GM23338 (cell line): ENCODE data around the gene SUSD3. TPM values are rescaled to one million over a fixed set of nuclear protein-coding genes. Genes with fewer than 3 reads are reported as not detected.
A peak's percentile ranks its signal among the peaks of the same experiment; 100 is the strongest.

Experiments
- ATAC-seq: fragments of 200-7000 bp; cut with Tn5 transposase; 3 replicates; pipeline ENCODE4 v1.9.1; 2020
- DNase-seq: peaks from one replicate; pipeline ENCODE4 v3.0.0-alpha.2; 2015; ENCODE audit warnings: low spot score
- H2AFZ ChIP-seq: fragments of 200-600 bp; sonication (generic); 2 replicates; pipeline ENCODE4 v1.8.0; 2016; ENCODE audit warnings: antibody characterized with exemption, mild to moderate bottlenecking, moderate library complexity
- H3F3A ChIP-seq: fragments of 200-600 bp; sonication (generic); replicated peaks from 2 replicates; pipeline ENCODE4 v1.8.0; 2017; ENCODE audit warnings: antibody characterized with exemption, mixed run types, low read depth
- H3K27ac ChIP-seq: fragments of 200-600 bp; sonication (generic); 2 replicates; pipeline ENCODE4 v1.6.1; 2016; ENCODE audit warnings: low read depth
- H3K27me3 ChIP-seq: fragments of 200-600 bp; sonication (generic); 2 replicates; pipeline ENCODE4 v1.8.0; 2016; ENCODE audit warnings: mild to moderate bottlenecking, mixed run types, moderate library complexity; ENCODE audit not compliant: insufficient read depth
- H3K36me3 ChIP-seq: fragments of 200-600 bp; sonication (generic); 2 replicates; pipeline ENCODE4 v1.8.0; 2016; ENCODE audit warnings: mild to moderate bottlenecking; ENCODE audit not compliant: insufficient read depth
- H3K4me1 ChIP-seq: fragments of 200-600 bp; sonication (generic); 2 replicates; pipeline ENCODE4 v1.8.0; 2016; ENCODE audit warnings: mild to moderate bottlenecking, moderate library complexity; ENCODE audit not compliant: insufficient read depth
- H3K4me2 ChIP-seq: fragments of 200-600 bp; sonication (generic); 2 replicates; pipeline ENCODE4 v1.7.1; 2017; ENCODE audit warnings: mixed run types
- H3K4me3 ChIP-seq: fragments of 200-600 bp; sonication (generic); 2 replicates; pipeline ENCODE4 v1.6.1; 2016; ENCODE audit warnings: mixed run types
- H3K79me2 ChIP-seq: fragments of 200-600 bp; sonication (generic); replicated peaks from 2 replicates; pipeline ENCODE4 v1.8.0; 2017; ENCODE audit warnings: mild to moderate bottlenecking; ENCODE audit not compliant: insufficient read depth
- H3K9me2 ChIP-seq: fragments of 200-600 bp; sonication (generic); 2 replicates; pipeline ENCODE4 v1.8.0; 2017; ENCODE audit not compliant: insufficient read depth
- H4K20me1 ChIP-seq: fragments of 200-600 bp; sonication (generic); replicated peaks from 2 replicates; pipeline ENCODE4 v1.8.0; 2017; ENCODE audit warnings: mild to moderate bottlenecking; ENCODE audit not compliant: insufficient read depth
- H3K27ac Mint-ChIP-seq: 2 replicates; pipeline ENCODE4 v1.8.0; 2020; ENCODE audit warnings: inconsistent platforms, mild to moderate bottlenecking, moderate library complexity, mixed read lengths
- H3K27me3 Mint-ChIP-seq: 3 replicates; pipeline ENCODE4 v1.8.0; 2022; ENCODE audit warnings: low read depth, mild to moderate bottlenecking, moderate library complexity, mixed read lengths, inconsistent platforms; ENCODE audit not compliant: insufficient read depth, poor library complexity
- H3K36me3 Mint-ChIP-seq: 3 replicates; pipeline ENCODE4 v1.8.0; 2021; ENCODE audit warnings: low read depth, mild to moderate bottlenecking, inconsistent platforms, moderate library complexity, mixed read lengths
- H3K4me1 Mint-ChIP-seq: 3 replicates; pipeline ENCODE4 v1.8.0; 2020; ENCODE audit warnings: mild to moderate bottlenecking, inconsistent platforms, mixed read lengths
- H3K4me3 Mint-ChIP-seq: 3 replicates; pipeline ENCODE4 v1.8.0; 2021; ENCODE audit warnings: moderate library complexity, mild to moderate bottlenecking, inconsistent platforms, mixed read lengths
- H3K9me3 Mint-ChIP-seq: 3 replicates; pipeline ENCODE4 v1.8.0; 2020; ENCODE audit warnings: moderate library complexity, mild to moderate bottlenecking, inconsistent platforms, mixed read lengths
- EZH2 ChIP-seq: fragments of 200-600 bp; sonication (generic); IDR thresholded peaks from one replicate; pipeline ENCODE4 v1.8.0; 2017; ENCODE audit warnings: antibody characterized with exemption, mild to moderate bottlenecking, low read depth; ENCODE audit not compliant: unreplicated experiment
- EZH2phosphoT487 ChIP-seq: fragments of 200-600 bp; sonication (generic); IDR thresholded peaks from one replicate; pipeline ENCODE4 v1.8.1; 2018; ENCODE audit warnings: antibody characterized with exemption; ENCODE audit not compliant: unreplicated experiment
- JUNB ChIP-seq: IDR thresholded peaks from one replicate; pipeline ENCODE4 v1.6.1; 2016; ENCODE audit warnings: antibody characterized with exemption; ENCODE audit not compliant: unreplicated experiment
- NANOG ChIP-seq: IDR thresholded peaks from 2 replicates; pipeline ENCODE4 v1.6.1; 2016; ENCODE audit warnings: antibody characterized with exemption, borderline replicate concordance
- STAT1 ChIP-seq: IDR thresholded peaks from one replicate; pipeline ENCODE4 v1.6.1; 2016; ENCODE audit warnings: antibody characterized with exemption; ENCODE audit not compliant: unreplicated experiment
- ZNF462 ChIP-seq: fragments of 250-450 bp; sonication (Bioruptor Pico); IDR thresholded peaks from 2 replicates; pipeline ENCODE4 v1.5.0; 2020; ENCODE audit warnings: mild to moderate bottlenecking, moderate library complexity
- polyA plus RNA-seq: library from polyadenylated mRNA; unstranded; fragments of >200 nt; fragmentation: Nextera tagmentation; extraction: Ambion mirVana; gene quantifications from 2 replicates; pipeline ENCODE4 v1.2.1, GENCODE V29; 2016
- total RNA-seq: library from RNA; depleted of rRNA; stranded (reverse); fragments of >200 nt; shearing (Covaris generic); gene quantifications from 2 replicates; pipeline ENCODE4 v1.2.3, GENCODE V29; 2014
- TF ChIP-seq, protein P1 (sequence below): IDR thresholded peaks from one replicate; pipeline ENCODE4 v1.6.1; 2018; ENCODE audit warnings: antibody characterized with exemption; ENCODE audit not compliant: unreplicated experiment
- TF ChIP-seq, protein P2 (sequence below): IDR thresholded peaks from 2 replicates; pipeline ENCODE4 v1.6.1; 2016; ENCODE audit warnings: antibody characterized with exemption

SUSD3 gene
- total and polyA plus RNA-seq, 2 experiments from 2014 or later = 6.9 to 20.1 TPM

DNA sequence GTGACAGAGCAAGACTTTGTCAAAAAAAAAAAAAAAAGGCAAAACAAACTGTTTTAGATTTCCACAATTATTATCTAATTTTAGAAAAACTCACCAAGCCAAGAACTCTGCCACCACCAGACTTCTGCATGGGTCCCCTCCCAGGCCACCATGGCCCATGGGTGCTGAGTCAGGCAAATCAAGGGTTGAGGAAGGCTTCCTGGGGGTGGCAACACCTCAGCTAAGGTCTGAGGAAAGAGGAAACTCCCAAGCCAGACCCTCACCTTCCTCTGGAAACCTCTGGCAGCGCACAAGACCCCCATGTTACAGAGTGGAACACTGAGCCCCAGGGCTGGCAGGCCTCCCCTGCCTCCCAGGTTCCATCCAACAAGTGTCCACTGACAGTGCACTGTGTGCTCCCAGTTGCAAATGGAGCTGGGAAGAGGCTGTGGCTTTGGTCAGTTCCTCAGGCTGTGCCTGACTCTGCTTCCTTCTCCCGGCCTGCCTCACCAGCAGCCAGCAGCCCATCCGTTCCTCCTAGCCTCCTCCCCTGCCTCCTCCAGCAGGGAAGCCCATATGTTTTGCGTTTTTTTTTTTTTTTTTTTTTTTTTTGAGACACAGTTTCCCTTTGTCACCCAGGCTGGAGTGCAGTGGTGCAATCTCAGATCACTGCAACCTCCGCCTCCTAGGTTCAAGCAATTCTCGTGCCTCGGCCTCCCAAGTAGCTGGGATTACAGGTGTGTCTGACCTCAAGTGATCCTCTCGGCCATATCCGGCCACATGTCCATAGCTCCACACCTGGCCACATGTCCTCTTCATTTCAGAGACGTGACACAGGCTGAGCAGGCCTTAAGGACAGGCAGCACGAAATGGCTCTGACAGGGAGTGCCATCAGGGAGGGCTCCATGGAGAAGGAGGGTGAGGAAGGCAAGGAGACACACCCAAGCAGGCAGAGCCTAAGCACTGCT lies 3.5 kb upstream of the SUSD3 start:
- no peaks in the 10 kb centered on the region for H3K36me3 ChIP-seq
- no peaks in the 10 kb centered on the region for H4K20me1 ChIP-seq
- peaks cover 4% of the 10 kb centered on the region for H3K27me3 ChIP-seq
- H3K79me2 ChIP-seq = no peaks in the 10 kb centered on the region
- H3K4me1 ChIP-seq = peaks cover 32% of the 10 kb centered on the region
- H3F3A ChIP-seq = 0 out of 2 replicates have a peak, but pooled peaks cover 5% of the 10 kb centered on the region
- DNase-seq = no peak
- no peak for TF ChIP-seq NANOG
- TF ChIP-seq, protein P1, sequence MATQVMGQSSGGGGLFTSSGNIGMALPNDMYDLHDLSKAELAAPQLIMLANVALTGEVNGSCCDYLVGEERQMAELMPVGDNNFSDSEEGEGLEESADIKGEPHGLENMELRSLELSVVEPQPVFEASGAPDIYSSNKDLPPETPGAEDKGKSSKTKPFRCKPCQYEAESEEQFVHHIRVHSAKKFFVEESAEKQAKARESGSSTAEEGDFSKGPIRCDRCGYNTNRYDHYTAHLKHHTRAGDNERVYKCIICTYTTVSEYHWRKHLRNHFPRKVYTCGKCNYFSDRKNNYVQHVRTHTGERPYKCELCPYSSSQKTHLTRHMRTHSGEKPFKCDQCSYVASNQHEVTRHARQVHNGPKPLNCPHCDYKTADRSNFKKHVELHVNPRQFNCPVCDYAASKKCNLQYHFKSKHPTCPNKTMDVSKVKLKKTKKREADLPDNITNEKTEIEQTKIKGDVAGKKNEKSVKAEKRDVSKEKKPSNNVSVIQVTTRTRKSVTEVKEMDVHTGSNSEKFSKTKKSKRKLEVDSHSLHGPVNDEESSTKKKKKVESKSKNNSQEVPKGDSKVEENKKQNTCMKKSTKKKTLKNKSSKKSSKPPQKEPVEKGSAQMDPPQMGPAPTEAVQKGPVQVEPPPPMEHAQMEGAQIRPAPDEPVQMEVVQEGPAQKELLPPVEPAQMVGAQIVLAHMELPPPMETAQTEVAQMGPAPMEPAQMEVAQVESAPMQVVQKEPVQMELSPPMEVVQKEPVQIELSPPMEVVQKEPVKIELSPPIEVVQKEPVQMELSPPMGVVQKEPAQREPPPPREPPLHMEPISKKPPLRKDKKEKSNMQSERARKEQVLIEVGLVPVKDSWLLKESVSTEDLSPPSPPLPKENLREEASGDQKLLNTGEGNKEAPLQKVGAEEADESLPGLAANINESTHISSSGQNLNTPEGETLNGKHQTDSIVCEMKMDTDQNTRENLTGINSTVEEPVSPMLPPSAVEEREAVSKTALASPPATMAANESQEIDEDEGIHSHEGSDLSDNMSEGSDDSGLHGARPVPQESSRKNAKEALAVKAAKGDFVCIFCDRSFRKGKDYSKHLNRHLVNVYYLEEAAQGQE = no peak
- TF ChIP-seq EZH2phosphoT487 = no peak
- TF ChIP-seq, protein P2, sequence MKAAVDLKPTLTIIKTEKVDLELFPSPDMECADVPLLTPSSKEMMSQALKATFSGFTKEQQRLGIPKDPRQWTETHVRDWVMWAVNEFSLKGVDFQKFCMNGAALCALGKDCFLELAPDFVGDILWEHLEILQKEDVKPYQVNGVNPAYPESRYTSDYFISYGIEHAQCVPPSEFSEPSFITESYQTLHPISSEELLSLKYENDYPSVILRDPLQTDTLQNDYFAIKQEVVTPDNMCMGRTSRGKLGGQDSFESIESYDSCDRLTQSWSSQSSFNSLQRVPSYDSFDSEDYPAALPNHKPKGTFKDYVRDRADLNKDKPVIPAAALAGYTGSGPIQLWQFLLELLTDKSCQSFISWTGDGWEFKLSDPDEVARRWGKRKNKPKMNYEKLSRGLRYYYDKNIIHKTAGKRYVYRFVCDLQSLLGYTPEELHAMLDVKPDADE = no peak
- no peak for TF ChIP-seq STAT1
- no peak overlapping the region for H3K4me3 ChIP-seq
- H3K27me3 Mint-ChIP-seq = peaks cover 12% of the 10 kb centered on the region
- no peak overlapping the region for H3K4me2 ChIP-seq
- no peak overlapping the region for H2AFZ ChIP-seq
- H3K4me1 Mint-ChIP-seq = peaks cover 28% of the 10 kb centered on the region
- H3K36me3 Mint-ChIP-seq = no peaks in the 10 kb centered on the region
- H3K27ac ChIP-seq = no peak overlapping the region
- no peaks in the 10 kb centered on the region for H3K9me3 Mint-ChIP-seq
- no peak for ATAC-seq
- H3K9me2 ChIP-seq = no peaks in the 10 kb centered on the region
- H3K4me3 Mint-ChIP-seq = no peak overlapping the region
- no peak overlapping the region for H3K27ac Mint-ChIP-seq

DNA sequence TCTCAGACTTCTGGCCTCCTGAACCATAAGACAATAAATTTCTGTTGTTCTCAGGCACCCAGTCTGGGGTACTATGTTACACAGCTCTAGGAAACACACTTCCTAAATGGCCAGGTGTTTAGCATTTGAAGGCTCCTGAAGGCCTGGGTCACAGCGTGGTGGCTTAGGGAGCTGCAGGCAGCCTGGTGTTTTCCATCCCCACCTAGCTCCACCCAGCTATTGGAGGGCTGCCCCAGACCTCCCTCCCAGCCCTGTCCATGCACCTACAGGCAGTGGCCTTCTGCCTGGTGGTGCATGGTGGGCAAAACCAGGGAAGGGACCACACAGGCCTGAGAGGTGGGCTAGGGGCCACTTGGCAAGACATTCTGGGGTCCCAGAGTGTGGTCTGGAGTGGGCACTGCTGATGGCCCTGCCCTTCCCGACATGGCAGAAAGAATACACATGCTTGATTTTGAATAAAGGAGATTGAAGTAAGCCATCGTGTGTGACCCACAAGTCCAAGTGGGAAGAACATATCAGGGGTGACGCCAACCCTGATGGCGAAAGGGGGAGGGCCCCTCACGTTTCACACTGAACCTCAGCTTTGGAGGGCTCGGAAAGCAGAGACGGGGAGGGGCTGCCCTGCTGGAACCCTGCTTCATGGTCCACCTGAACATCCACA lies 1.3 kb upstream of the SUSD3 start:
- Mint-ChIP-seq H3K27me3 (peaks cover 13% of the 10 kb centered on the region), H3K9me3 (no peaks in the 10 kb centered on the region), H3K4me3 (no peak overlapping the region), H3K4me1 (peaks cover 38% of the 10 kb centered on the region), H3K27ac (no peak overlapping the region), H3K36me3 (no peaks in the 10 kb centered on the region)
- DNase-seq (peak; percentile 41), ATAC-seq (peak; percentile 33)
- Histone ChIP-seq H3K36me3 (no peaks in the 10 kb centered on the region), H3K9me2 (no peaks in the 10 kb centered on the region), H3K4me1 (peaks cover 37% of the 10 kb centered on the region), H2AFZ (no peak overlapping the region), H3K27ac (no peak overlapping the region), H3F3A (0 out of 2 replicates have a peak, but pooled peaks cover 5% of the 10 kb centered on the region), H3K4me3 (no peak overlapping the region), H3K27me3 (peaks cover 4% of the 10 kb centered on the region), H3K4me2 (0 out of 2 replicates have a peak overlapping the region, but pooled peaks have one; percentile 32), H3K79me2 (no peaks in the 10 kb centered on the region), H4K20me1 (no peaks in the 10 kb centered on the region)
- TF ChIP-seq ZNF462 = no peak
- TF ChIP-seq EZH2 = no peak
- TF ChIP-seq EZH2phosphoT487 = no peak
- no peak for TF ChIP-seq NANOG
- no peak for TF ChIP-seq JUNB
